ENCODE measurements around the gene PLCB1. TPM values are rescaled to one million over a fixed set of nuclear protein-coding genes. Genes with fewer than 3 reads are reported as not detected.

The PLCB1 gene
- total RNA-seq, 1 experiment from 2014 or later: 6.8 TPM

- H3K4me3 ChIP-seq (ENCODE audit: low read depth, low read length, poor library complexity, severe bottlenecking): no peak overlapping the region
- intact Hi-C loops (cut with micrococcal nuclease; ENCODE audit: unreplicated experiment): loop anchor here (5.0 kb wide), 2 partner anchors 80 to 335 kb away; no protein-coding TSS in a partner anchor
- H3K4me1 ChIP-seq (ENCODE audit: insufficient read depth, low read length, poor library complexity, severe bottlenecking): peaks cover 29% of the 10 kb centered on the region
- no peaks in the 10 kb centered on the region for H3K27me3 ChIP-seq (replicated peaks; ENCODE audit: insufficient read depth, low read depth, low read length, poor library complexity)
- CTCF ChIA-PET: interaction anchor here (1.1 kb wide), 1 partner anchor 121 kb away, joined by 4 read pairs; no protein-coding TSS in a partner anchor
- no peaks in the 10 kb centered on the region for H3K36me3 ChIP-seq (ENCODE audit: insufficient read depth, low read length, poor library complexity, severe bottlenecking)
- POLR2A ChIA-PET (ENCODE audit: low non-redundant PET): no interaction called here
- H3K27ac ChIP-seq (ENCODE audit: low read depth, low read length, poor library complexity, severe bottlenecking): no peak overlapping the region
- no TSS peak for BruUV-seq (replicated peaks)
- no peaks in the 10 kb centered on the region for H3K9me3 ChIP-seq (ENCODE audit: low read depth, low read length, poor library complexity, severe bottlenecking)
- no peak for DNase-seq (ENCODE audit: low spot score)
- TF ChIP-seq EZH2 (IDR thresholded peaks at IDR 0.05; ENCODE audit: borderline replicate concordance, low read depth, low read length, poor library complexity, severe bottlenecking) (no peak), CTCF (conservative IDR thresholded peaks at IDR 0.05; ENCODE audit: low read depth, low read length) (no peak)
These were observed 254.9 kb downstream of the PLCB1 start for GRCh38 chr20:8386991-8387390.

- peaks cover 29% of the 10 kb centered on the region for H3K4me1 ChIP-seq (ENCODE audit: insufficient read depth, low read length, poor library complexity, severe bottlenecking)
- POLR2A ChIA-PET (ENCODE audit: low non-redundant PET): interaction anchor here (0.6 kb wide), 1 partner anchor 396 kb away, joined by 3 read pairs; no protein-coding TSS in a partner anchor
These were observed 256.1 kb downstream of the PLCB1 start for GRCh38 chr20:8388141-8388540.

DNA sequence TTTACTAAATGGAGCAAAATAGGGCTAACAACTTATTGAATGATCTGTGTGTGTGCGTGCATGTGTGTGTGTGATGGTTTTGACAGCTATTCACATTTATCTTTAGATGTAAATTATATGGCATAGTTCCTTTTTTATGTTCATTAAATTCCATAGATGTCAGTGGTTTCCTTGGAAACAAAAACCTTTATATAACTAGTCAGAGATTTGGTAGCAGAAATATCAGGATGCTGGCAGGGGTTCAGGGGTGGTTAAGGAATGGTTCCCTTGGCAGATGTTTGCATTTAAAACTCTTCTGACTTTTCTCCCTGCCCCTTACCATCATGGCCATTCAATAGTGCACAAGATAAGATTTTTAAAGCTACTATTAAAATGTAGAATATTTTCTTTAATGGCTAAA, 256.6 kb downstream of the PLCB1 start:
- ChIA-PET CTCF (interaction anchor here (0.8 kb wide), 1 partner anchor 257 kb away, joined by 3 read pairs; the partner anchor contains the start of gene PLCB1), POLR2A (ENCODE audit: low non-redundant PET) (no interaction called here)

More at GRCh38 chr20:8388141-8388540, 256.1 kb downstream of the PLCB1 start:
- DNase-seq (ENCODE audit: low spot score): peak; percentile 39
- BruUV-seq (replicated peaks): no TSS peak
- TF ChIP-seq CTCF (conservative IDR thresholded peaks at IDR 0.05; ENCODE audit: low read depth, low read length) (no peak), EZH2 (IDR thresholded peaks at IDR 0.05; ENCODE audit: borderline replicate concordance, low read depth, low read length, poor library complexity, severe bottlenecking) (no peak)
- Histone ChIP-seq H3K4me3 (ENCODE audit: low read depth, low read length, poor library complexity, severe bottlenecking) (no peak overlapping the region), H3K27me3 (replicated peaks; ENCODE audit: insufficient read depth, low read depth, low read length, poor library complexity) (no peaks in the 10 kb centered on the region), H3K27ac (ENCODE audit: low read depth, low read length, poor library complexity, severe bottlenecking) (no peak overlapping the region), H3K9me3 (ENCODE audit: low read depth, low read length, poor library complexity, severe bottlenecking) (no peaks in the 10 kb centered on the region), H3K36me3 (ENCODE audit: insufficient read depth, low read length, poor library complexity, severe bottlenecking) (no peaks in the 10 kb centered on the region)
- CTCF ChIA-PET: interaction anchor here (0.8 to 1.1 kb wide), 2 partner anchors 122 to 256 kb away, joined by 3 to 4 read pairs; partner anchors contain the start of gene PLCB1
- intact Hi-C loops (cut with micrococcal nuclease; ENCODE audit: unreplicated experiment): loop anchor here (2.0 to 5.0 kb wide), 3 partner anchors 81 to 345 kb away; no protein-coding TSS in a partner anchor

More for the DNA sequence above, 256.6 kb downstream of the PLCB1 start:
- Histone ChIP-seq H3K27ac (ENCODE audit: low read depth, low read length, poor library complexity, severe bottlenecking) (no peak overlapping the region), H3K27me3 (replicated peaks; ENCODE audit: insufficient read depth, low read depth, low read length, poor library complexity) (no peaks in the 10 kb centered on the region), H3K4me1 (ENCODE audit: insufficient read depth, low read length, poor library complexity, severe bottlenecking) (peaks cover 29% of the 10 kb centered on the region), H3K9me3 (ENCODE audit: low read depth, low read length, poor library complexity, severe bottlenecking) (no peaks in the 10 kb centered on the region), H3K4me3 (ENCODE audit: low read depth, low read length, poor library complexity, severe bottlenecking) (no peak overlapping the region), H3K36me3 (ENCODE audit: insufficient read depth, low read length, poor library complexity, severe bottlenecking) (no peaks in the 10 kb centered on the region)
- no TSS peak for BruUV-seq (replicated peaks)
- DNase-seq (ENCODE audit: low spot score): no peak
- intact Hi-C loops (cut with micrococcal nuclease; ENCODE audit: unreplicated experiment): loop anchor here (2.0 to 5.0 kb wide), 3 partner anchors 81 to 346 kb away; no protein-coding TSS in a partner anchor
- TF ChIP-seq EZH2 (IDR thresholded peaks at IDR 0.05; ENCODE audit: borderline replicate concordance, low read depth, low read length, poor library complexity, severe bottlenecking) (no peak), CTCF (conservative IDR thresholded peaks at IDR 0.05; ENCODE audit: low read depth, low read length) (no peak)
